ENCODE results near the gene MYZAP. TPM values are rescaled to one million over a fixed set of nuclear protein-coding genes. Genes with fewer than 3 reads are reported as not detected.

The MYZAP gene
- total RNA-seq, 1 experiment from 2014 or later, result 6.0 TPM

DNA sequence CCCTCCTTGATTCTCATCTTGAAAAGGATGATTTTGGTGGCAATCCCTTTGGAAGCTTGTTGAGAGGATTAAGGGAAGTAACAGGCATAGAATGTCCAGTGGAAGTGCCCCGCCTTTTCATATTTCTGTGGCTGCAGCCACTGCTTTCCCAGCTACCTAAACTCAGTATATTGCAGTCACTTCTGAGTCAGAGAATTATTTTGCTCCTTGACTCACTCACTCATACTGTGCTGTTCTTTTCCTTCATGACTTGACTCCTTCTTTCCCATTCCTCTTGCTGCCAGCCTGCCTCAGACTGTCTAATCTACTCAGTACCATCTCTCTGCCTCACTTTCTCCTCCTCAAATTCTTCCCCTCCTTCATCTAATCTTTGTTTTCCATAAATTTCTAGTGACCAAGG lies 88.3 kb downstream of the MYZAP start:
- Histone ChIP-seq H3K9me3 (ENCODE audit: low read length) (no peaks in the 10 kb centered on the region), H3K27me3 (ENCODE audit: low read length) (no peaks in the 10 kb centered on the region), H4K20me1 (ENCODE audit: low read length) (no peaks in the 10 kb centered on the region), H3K36me3 (ENCODE audit: low read depth, low read length) (no peaks in the 10 kb centered on the region), H3K4me1 (ENCODE audit: insufficient read depth, low read length) (peaks cover 24% of the 10 kb centered on the region), H3K9ac (ENCODE audit: low read length) (no peak overlapping the region), H3K4me2 (ENCODE audit: low read length) (peak overlapping the region; percentile 54; the same call in 1 of the 2 replicates), H2AFZ (ENCODE audit: low read length) (no peak overlapping the region), H3K4me3 (ENCODE audit: low read length) (no peak overlapping the region), H3K79me2 (ENCODE audit: low read length) (no peaks in the 10 kb centered on the region), H3F3A (ENCODE audit: low read length, unreplicated experiment) (no peaks in the 10 kb centered on the region), H3K27ac (ENCODE audit: low read length) (peak overlapping the region; percentile 49), H3K9me2 (replicated peaks; ENCODE audit: low read length) (no peaks in the 10 kb centered on the region)
- DNase-seq (peak; percentile 71), ATAC-seq (peak; percentile 95)
- intact Hi-C loops (cut with micrococcal nuclease), result loop anchor here (2.0 kb wide), 1 partner anchor 23 kb away; no protein-coding TSS in a partner anchor
- ChIA-PET CTCF (no interaction called here), POLR2A (ENCODE audit: unreplicated experiment) (no interaction called here)
- TF ChIP-seq EZH2 (IDR thresholded peaks at IDR 0.05; ENCODE audit: low read length, unreplicated experiment), result no peak
- TF ChIP-seq, protein P1, sequence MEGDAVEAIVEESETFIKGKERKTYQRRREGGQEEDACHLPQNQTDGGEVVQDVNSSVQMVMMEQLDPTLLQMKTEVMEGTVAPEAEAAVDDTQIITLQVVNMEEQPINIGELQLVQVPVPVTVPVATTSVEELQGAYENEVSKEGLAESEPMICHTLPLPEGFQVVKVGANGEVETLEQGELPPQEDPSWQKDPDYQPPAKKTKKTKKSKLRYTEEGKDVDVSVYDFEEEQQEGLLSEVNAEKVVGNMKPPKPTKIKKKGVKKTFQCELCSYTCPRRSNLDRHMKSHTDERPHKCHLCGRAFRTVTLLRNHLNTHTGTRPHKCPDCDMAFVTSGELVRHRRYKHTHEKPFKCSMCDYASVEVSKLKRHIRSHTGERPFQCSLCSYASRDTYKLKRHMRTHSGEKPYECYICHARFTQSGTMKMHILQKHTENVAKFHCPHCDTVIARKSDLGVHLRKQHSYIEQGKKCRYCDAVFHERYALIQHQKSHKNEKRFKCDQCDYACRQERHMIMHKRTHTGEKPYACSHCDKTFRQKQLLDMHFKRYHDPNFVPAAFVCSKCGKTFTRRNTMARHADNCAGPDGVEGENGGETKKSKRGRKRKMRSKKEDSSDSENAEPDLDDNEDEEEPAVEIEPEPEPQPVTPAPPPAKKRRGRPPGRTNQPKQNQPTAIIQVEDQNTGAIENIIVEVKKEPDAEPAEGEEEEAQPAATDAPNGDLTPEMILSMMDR (conservative IDR thresholded peaks at IDR 0.05; ENCODE audit: low read depth, low read length), result no peak
- TF ChIP-seq EZH2phosphoT487 (IDR thresholded peaks at IDR 0.05; ENCODE audit: borderline replicate concordance, low read length), result no peak
- no TSS peak for BruUV-seq (replicated peaks)

DNA sequence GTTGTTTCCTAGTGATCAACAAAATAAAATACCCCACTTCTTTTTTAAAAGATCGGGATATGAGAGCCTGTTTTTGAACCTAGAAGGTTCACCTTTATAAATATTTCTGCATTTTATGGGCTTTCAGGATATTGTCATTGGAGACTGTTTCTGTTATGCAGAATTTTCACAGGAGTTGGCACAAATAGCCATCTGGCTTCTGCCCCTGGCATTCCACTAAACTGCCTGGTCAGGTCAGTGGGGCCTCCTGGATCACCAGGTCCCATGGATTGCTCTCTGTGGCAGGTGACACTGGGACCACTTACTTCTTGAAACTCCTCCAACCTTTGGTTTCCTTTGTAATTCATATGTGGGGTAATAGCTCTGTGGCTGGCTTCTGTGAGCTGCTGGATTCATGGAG lies 89.3 kb downstream of the MYZAP start:
- ChIA-PET CTCF (no interaction called here), POLR2A (ENCODE audit: unreplicated experiment) (no interaction called here)
- DNase-seq (no peak), ATAC-seq (no peak)
- H3K4me1 ChIP-seq (ENCODE audit: insufficient read depth, low read length), result peaks cover 14% of the 10 kb centered on the region
- TF ChIP-seq, protein P1 (conservative IDR thresholded peaks at IDR 0.05; ENCODE audit: low read depth, low read length), result no peak
- no peak for TF ChIP-seq EZH2 (IDR thresholded peaks at IDR 0.05; ENCODE audit: low read length, unreplicated experiment)
- no peak for TF ChIP-seq EZH2phosphoT487 (IDR thresholded peaks at IDR 0.05; ENCODE audit: borderline replicate concordance, low read length)
- no peak overlapping the region for H3K4me2 ChIP-seq (ENCODE audit: low read length)
- no peaks in the 10 kb centered on the region for H3K9me3 ChIP-seq (ENCODE audit: low read length)
- no peaks in the 10 kb centered on the region for H3K36me3 ChIP-seq (ENCODE audit: low read depth, low read length)
- no peaks in the 10 kb centered on the region for H3K9me2 ChIP-seq (replicated peaks; ENCODE audit: low read length)
- no peaks in the 10 kb centered on the region for H3K79me2 ChIP-seq (ENCODE audit: low read length)
- intact Hi-C loops (cut with micrococcal nuclease), result loop anchor here (2.0 kb wide), 1 partner anchor 22 kb away; no protein-coding TSS in a partner anchor
- H3K27me3 ChIP-seq (ENCODE audit: low read length), result no peaks in the 10 kb centered on the region
- H3K4me3 ChIP-seq (ENCODE audit: low read length), result no peak overlapping the region
- no peak overlapping the region for H3K27ac ChIP-seq (ENCODE audit: low read length)
- no peaks in the 10 kb centered on the region for H3F3A ChIP-seq (ENCODE audit: low read length, unreplicated experiment)
- H4K20me1 ChIP-seq (ENCODE audit: low read length), result no peaks in the 10 kb centered on the region
- no peak overlapping the region for H3K9ac ChIP-seq (ENCODE audit: low read length)
- BruUV-seq (replicated peaks), result no TSS peak
- H2AFZ ChIP-seq (ENCODE audit: low read length), result no peak overlapping the region

DNA sequence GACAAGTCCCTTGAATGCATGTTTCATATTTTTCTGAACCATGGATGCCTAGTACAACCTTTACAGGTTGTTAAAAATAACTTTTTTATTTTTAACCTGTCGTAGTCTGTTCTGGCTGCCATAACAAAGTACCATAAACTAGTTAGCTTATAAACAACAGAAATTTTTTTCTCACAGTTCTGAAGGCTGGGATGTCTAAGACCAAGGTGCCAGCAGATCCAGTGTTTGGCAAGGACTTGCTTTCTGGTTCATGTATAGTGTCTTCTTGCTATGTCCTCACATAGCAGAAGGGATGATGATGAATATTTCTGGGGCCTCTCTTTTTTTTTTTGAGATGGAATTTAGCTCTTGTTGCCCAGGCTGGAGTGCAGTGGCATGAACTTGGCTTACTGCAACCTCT lies 91.8 kb downstream of the MYZAP start:
- no peak overlapping the region for H3K9ac ChIP-seq (ENCODE audit: low read length)
- H3K4me1 ChIP-seq (ENCODE audit: insufficient read depth, low read length), result peaks cover 14% of the 10 kb centered on the region
- no peaks in the 10 kb centered on the region for H4K20me1 ChIP-seq (ENCODE audit: low read length)
- H3K79me2 ChIP-seq (ENCODE audit: low read length), result no peaks in the 10 kb centered on the region
- ChIA-PET CTCF (no interaction called here), POLR2A (ENCODE audit: unreplicated experiment) (no interaction called here)
- intact Hi-C loops (cut with micrococcal nuclease), result no loop called here
- no peaks in the 10 kb centered on the region for H3K9me2 ChIP-seq (replicated peaks; ENCODE audit: low read length)
- no peaks in the 10 kb centered on the region for H3K36me3 ChIP-seq (ENCODE audit: low read depth, low read length)
- H3K4me3 ChIP-seq (ENCODE audit: low read length), result no peak overlapping the region
- H3F3A ChIP-seq (ENCODE audit: low read length, unreplicated experiment), result no peaks in the 10 kb centered on the region
- H3K27me3 ChIP-seq (ENCODE audit: low read length), result no peaks in the 10 kb centered on the region
- no peaks in the 10 kb centered on the region for H3K9me3 ChIP-seq (ENCODE audit: low read length)
- no peak overlapping the region for H2AFZ ChIP-seq (ENCODE audit: low read length)
- no peak for ATAC-seq
- DNase-seq, result no peak
- H3K4me2 ChIP-seq (ENCODE audit: low read length), result no peak overlapping the region
- TF ChIP-seq, protein P1 (conservative IDR thresholded peaks at IDR 0.05; ENCODE audit: low read depth, low read length), result no peak
- TF ChIP-seq EZH2phosphoT487 (IDR thresholded peaks at IDR 0.05; ENCODE audit: borderline replicate concordance, low read length), result no peak
- no peak for TF ChIP-seq EZH2 (IDR thresholded peaks at IDR 0.05; ENCODE audit: low read length, unreplicated experiment)
- H3K27ac ChIP-seq (ENCODE audit: low read length), result no peak overlapping the region
- no TSS peak for BruUV-seq (replicated peaks)

Measured in PC-3 (cell line).